Cortex of kidney (tissue), 1 donor: ENCODE measurements around the gene LRRC74A.

Experiments
- DNase-seq: peaks from one replicate; lab custom pipeline; 2025; lab: John Stamatoyannopoulos, UW

The LRRC74A gene

GRCh38 chr14:76826122-76826521 is at the start of gene LRRC74A:
LRRC74A (plus strand) TSS chr14:76826408; CDS start chr14:76826698, 290 bp downstream.
- no peak for DNase-seq

DNA sequence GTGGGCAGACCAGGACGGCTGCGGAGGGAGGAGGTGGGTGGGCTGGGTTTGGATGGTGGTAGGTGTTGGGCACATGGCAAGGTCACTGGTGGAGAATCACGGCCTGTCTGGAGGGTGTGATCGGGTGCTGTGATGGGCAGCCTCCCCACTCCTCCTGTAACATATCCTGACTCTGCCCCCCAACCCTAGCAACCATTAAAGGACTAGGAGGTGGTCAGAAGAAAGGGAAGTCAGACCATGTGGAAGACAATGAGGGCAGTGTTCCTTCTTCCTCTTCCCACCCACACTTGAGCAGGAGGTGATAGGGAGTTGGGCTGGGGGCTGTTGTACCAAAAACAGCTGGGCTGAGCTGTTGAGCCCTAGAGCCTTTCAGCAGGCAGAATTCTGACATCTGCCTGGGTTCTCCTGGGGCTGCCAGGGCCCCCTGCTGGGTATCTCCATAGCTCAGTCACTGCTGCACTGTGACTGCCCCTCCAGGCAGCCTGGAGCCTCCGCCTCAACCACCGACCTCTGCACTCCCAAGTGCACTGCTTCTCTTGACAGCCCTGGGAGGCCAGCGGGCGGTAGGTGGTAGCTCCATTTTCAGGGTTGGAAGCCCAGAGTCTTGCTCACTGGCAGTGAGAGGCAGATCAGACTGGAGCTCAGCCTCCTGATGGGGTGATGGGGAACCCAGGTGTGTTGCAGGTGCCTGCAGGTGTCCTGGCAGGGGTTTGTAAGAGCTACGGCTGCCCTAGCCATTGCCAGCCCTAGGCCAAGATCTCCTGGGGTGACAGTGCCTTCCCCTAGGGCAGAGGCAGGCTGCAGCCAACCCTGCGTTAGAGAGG is 49.6 kb upstream of the LRRC74A start:
- no peak for DNase-seq

- DNase-seq: no peak
Observed at GRCh38 chr14:76777721-76778120, 48.5 kb upstream of the LRRC74A start.

- no peak for DNase-seq
Observed at GRCh38 chr14:76778546-76779215, 47.5 kb upstream of the LRRC74A start.

GRCh38 chr14:76779221-76780057 is 46.8 kb upstream of the LRRC74A start:
- no peak for DNase-seq

GRCh38 chr14:76780058-76780345 is 46.2 kb upstream of the LRRC74A start:
- DNase-seq: no peak

GRCh38 chr14:76780360-76780759 is 45.8 kb upstream of the LRRC74A start:
- no peak for DNase-seq

DNA sequence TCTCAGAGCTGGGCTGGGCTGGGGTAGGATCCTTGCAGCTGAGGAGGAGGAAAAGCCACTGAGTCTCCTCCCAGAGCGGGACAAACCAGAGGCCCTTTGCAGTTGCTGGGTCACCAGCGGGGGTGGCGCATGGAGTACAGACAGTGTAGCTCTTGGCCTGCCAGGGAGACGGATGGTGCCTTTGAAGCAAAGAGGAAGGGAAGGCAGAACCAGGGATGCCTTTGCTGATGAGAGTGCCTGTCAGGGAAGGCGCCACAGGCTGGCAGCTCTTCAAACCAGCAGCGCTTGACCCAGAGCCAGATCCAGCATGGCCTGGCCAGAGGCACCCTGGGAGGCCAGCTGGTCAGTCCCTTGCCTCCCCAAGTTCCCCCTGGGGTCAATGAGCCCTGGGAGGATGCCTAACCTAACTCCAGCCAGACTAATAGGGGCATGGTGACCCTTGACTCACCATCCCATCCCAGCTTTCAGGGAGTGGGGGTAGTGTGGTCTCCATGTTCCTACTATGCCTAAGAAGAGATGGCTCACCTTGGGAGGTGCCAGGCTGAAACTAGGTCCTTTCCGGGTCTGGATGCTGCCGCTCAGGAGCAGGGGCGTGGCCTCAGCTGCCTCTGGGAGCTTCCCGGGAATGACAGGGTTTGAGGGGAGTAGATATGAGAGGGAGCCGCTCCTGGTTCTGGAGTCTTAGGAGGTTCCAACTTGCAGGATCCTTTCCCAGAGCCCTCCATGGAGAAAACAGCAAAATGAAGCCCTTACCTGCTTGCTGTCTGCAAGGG is 45.1 kb upstream of the LRRC74A start:
- DNase-seq: no peak

DNA sequence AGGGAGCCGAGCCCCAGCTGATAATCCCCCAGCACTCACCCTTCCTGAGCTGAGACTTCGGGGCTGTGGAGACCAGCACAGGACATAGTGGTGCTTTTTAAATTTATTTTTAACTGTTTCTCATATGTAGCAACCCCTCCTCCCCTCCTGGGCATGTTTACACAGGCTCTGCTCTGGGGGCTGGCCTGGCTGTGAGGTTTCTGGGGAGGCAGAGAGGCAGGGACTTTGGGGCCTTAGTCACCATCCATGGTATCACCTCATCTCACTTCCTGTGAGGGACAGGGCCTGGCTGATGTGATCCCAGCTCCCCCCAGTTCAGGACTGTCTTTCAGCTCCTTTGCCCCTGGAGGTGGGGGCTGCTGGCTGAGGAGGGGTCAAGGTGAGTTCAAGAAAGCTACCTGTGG is 44.6 kb upstream of the LRRC74A start:
- no peak for DNase-seq

- no peak for DNase-seq
Observed at GRCh38 chr14:76782115-76782884, 43.9 kb upstream of the LRRC74A start.

DNA sequence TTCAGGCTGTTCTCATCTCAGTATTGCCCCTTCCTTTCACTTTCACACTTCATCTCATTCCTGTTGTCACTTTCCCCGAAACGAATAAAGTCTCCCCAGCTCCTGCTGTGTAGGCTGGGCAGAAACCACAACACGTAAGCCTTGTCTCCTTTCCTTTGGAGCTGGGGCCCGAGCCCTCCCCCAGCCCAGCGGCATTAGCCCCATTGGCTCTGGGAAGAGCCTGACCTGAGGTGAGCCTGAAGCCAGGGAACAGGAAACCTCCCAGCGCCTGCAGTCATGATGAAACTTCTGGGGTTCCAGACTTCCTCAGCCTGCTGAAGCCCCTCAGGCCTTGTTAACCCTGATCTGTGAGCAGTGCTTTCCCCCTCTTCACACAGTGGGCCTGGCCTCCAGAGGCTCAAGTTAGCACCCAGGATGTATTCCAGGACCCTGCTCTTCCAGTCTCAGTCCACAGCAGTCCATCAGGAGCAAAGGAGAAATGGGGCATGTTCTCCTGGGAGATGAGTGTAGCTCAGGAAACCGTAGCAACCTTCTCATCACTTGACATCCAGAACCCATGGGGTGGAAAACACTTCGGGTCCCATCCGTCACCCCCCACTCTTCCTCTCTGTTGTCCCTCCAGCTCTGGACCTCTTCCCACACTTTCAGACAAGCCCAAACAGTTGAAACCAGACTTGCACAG is 43.2 kb upstream of the LRRC74A start:
- no peak for DNase-seq

DNA sequence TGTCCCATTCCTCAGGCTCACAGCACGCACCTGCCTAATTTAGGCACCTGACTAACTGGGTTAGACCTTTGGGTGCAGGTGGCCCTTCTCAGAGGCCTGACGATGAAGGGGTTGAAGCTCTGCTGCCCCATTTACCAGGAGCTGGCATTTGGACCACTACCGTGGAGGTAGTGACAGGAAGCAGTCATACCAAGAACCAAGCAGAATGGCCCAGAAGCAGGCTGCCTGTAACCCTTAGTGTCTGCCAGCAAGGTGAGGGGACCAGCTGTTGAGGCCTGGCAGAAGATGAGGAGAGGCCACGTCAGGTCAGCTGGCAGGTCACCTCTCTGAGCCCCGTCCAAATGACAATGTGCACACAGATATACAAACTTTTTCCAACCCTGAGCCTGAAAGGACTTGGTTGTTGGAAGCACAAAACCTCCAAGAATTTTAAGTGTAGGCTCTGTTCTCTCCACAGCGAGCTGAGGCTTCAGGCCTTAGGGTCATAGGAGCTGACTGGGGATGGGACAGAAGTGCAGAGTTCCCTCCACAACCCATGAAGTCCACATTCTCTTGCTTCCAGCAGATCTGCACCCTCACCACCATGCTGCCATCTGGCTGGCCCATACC is 41.8 kb upstream of the LRRC74A start:
- DNase-seq: no peak

DNA sequence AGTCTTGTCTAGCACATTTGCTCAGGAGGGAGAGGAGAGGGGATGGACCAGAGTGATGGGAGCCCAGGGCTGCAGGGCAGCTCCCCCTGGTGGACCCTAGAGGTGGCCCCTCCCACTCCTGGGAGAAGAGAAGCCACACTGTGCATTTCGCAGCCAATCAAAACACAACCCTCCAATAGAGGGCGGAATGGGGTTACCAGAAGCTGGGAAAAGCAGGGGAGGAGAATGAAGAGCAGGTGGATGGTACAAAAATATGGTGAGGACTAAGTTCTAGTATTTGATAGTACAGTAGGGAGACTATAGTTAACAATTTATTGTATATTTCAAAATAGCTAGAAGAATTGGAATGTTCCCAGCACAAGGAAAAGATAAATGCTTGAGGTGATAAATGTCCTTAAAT is 41.3 kb upstream of the LRRC74A start:
- DNase-seq: no peak

GRCh38 chr14:76786601-76787000 is 39.6 kb upstream of the LRRC74A start:
- DNase-seq: no peak

- no peak for DNase-seq
Observed at GRCh38 chr14:76792422-76792821, 33.8 kb upstream of the LRRC74A start.

DNA sequence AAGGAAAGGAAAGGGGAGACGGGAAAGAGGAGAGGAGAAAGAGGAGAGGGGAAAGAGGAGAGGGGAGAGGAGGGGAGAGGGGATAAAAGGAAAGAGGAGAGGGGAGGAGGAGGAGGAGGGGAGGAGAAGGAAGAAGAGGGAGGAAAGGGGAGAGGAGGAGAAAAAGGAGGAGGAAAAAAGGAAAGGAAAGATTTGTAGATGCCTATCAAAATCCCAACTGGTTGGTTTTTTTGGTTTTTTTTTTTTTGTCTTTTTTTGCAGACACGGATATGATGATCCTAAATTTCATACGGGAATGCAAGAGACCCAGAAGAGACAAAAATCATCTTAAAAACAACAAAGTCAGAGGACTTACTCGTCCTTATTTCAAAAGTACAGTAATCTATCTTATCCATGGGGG is 32.9 kb upstream of the LRRC74A start:
- no peak for DNase-seq

DNA sequence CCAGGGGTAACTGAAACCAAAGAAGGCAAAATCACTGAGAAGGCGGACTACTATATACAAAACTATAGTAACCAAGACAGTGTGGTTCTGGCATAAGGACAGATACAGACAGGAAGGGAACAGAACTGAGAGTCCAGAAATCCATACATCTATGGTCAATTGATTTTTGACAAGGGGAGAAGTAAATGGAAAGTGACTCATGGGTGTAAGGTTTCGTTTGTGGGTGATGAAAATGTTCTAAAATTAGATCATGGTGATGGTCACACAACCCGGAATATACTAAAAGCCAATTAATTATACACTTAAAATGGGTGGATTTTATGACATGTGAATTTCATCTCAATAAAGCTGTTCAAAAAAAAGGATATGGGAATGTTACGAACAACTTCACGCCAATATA is 32.3 kb upstream of the LRRC74A start:
- no peak for DNase-seq

GRCh38 chr14:76806446-76806845 is 19.8 kb upstream of the LRRC74A start:
- no peak for DNase-seq

DNA sequence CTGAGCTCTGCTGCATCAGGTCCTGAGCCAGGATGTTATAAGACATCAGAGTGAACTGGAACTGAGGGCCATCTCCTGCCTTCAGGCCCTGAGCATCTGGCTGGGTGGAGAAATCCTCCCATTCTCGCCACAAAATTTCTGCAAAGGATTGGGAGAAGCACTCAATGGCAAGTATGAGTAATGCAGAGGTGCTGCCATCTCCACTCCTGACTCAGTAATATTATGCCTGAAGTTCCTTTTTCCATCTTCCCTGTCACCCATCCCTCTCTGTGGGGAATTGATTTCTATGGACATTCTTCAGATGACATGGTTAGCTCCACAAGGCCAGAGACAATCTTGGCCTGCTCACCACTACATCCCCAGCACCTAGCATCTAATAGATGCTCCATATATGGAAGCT is 18.2 kb upstream of the LRRC74A start:
- no peak for DNase-seq

GRCh38 chr14:76808990-76809389 is 17.2 kb upstream of the LRRC74A start:
- DNase-seq: no peak
